GM19324 (cell line): Measurements from ENCODE around the gene TRAPPC11.

Source experiments
- ATAC-seq: cut with Tn5 transposase; IDR thresholded peaks from one replicate; pipeline ENCODE4 v1.9.1; 2021; ENCODE audit warnings: mild to moderate bottlenecking, moderate library complexity; ENCODE audit not compliant: unreplicated experiment, low FRiP score

The TRAPPC11 gene

GRCh38 chr4:183636923-183637322, 22.2 kb upstream of the TRAPPC11 start:
- no peak for ATAC-seq

- no peak for ATAC-seq
Observed at GRCh38 chr4:183637461-183637860, 21.6 kb upstream of the TRAPPC11 start.

GRCh38 chr4:183638436-183638835, 20.7 kb upstream of the TRAPPC11 start:
- ATAC-seq = no peak

- no peak for ATAC-seq
Observed at GRCh38 chr4:183639291-183639690, 19.8 kb upstream of the TRAPPC11 start.

- ATAC-seq = no peak
Observed at GRCh38 chr4:183645326-183645725, 13.8 kb upstream of the TRAPPC11 start.

- no peak for ATAC-seq
Observed at GRCh38 chr4:183657564-183657963, 1.5 kb upstream of the TRAPPC11 start.

- no peak for ATAC-seq
Observed at GRCh38 chr4:183658362-183659028, 598 bp upstream of the TRAPPC11 start.

GRCh38 chr4:183659872-183660242, 764 bp downstream of the TRAPPC11 start:
- ATAC-seq = no peak

- no peak for ATAC-seq
Observed at GRCh38 chr4:183666088-183666487, 7.0 kb downstream of the TRAPPC11 start.

GRCh38 chr4:183670251-183670650, 11.2 kb downstream of the TRAPPC11 start:
- no peak for ATAC-seq

- ATAC-seq = no peak
Observed at GRCh38 chr4:183670960-183671555, 12.0 kb downstream of the TRAPPC11 start.

- no peak for ATAC-seq
Observed at GRCh38 chr4:183674153-183674552, 15.1 kb downstream of the TRAPPC11 start.

- ATAC-seq = no peak
Observed at GRCh38 chr4:183675625-183676024, 16.5 kb downstream of the TRAPPC11 start.

GRCh38 chr4:183681119-183681518, 22.0 kb downstream of the TRAPPC11 start:
- no peak for ATAC-seq

- ATAC-seq = no peak
Observed at GRCh38 chr4:183686461-183686860, 27.4 kb downstream of the TRAPPC11 start.

- no peak for ATAC-seq
Observed at GRCh38 chr4:183688216-183688615, 29.1 kb downstream of the TRAPPC11 start.

- no peak for ATAC-seq
Observed at GRCh38 chr4:183691006-183691405, 31.9 kb downstream of the TRAPPC11 start.

- ATAC-seq = no peak
Observed at GRCh38 chr4:183691897-183692296, 32.8 kb downstream of the TRAPPC11 start.

- no peak for ATAC-seq
Observed at GRCh38 chr4:183698909-183699308, 39.8 kb downstream of the TRAPPC11 start.

- no peak for ATAC-seq
Observed at GRCh38 chr4:183700407-183700806, 41.3 kb downstream of the TRAPPC11 start.

GRCh38 chr4:183702492-183702891, 43.4 kb downstream of the TRAPPC11 start:
- no peak for ATAC-seq

- no peak for ATAC-seq
Observed at GRCh38 chr4:183714626-183715025, 55.5 kb downstream of the TRAPPC11 start.
